ENCODE data around the gene LCNL1.

LCNL1 gene

GRCh38 chr9:136960212-136960937 is 22.4 kb upstream of the LCNL1 start:
- peak; percentile 75 for DNase-seq

- no peak for DNase-seq
These were observed 21.9 kb upstream of the LCNL1 start for GRCh38 chr9:136960938-136961275.

DNA sequence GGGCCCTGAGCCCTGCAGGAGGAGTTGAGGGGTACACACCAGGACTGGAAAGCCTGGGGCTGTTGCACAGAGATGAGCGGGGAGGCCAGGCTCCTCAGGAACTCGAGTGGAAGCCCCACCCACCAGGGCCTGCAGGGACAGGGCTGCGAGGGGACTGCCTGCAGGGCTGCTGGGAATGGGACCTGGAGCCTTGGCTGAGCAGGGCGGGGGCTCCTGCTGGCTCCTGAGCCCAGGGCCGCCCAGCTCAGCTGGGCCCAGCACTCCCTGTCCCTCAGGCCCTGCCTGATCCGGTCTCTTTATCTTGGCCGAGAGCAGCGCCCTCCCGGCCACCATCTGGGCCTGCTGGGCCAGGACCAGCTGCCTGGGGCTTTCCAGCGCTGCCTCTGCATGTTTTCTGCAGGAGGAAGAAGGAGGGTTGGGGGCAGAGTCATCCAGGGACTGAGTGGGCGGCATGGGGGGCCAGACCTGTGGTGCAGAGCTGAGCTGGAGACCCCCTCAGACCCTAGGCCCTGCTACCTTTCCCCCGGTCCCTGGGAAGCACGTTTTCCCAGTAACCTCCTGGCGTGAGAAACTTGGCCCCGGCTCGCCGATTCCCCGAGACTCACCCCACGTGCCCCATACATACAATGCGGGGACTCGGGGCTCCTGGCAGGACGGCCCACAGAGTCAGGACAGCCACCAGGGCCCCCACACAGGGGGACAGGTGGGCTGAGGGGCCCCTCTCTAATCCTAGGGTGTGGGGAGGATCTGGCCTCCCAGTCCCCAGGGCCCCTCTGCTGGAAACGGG is 21.3 kb upstream of the LCNL1 start:
- no peak for DNase-seq

GRCh38 chr9:136962163-136962562 is 20.6 kb upstream of the LCNL1 start:
- no peak for DNase-seq

DNA sequence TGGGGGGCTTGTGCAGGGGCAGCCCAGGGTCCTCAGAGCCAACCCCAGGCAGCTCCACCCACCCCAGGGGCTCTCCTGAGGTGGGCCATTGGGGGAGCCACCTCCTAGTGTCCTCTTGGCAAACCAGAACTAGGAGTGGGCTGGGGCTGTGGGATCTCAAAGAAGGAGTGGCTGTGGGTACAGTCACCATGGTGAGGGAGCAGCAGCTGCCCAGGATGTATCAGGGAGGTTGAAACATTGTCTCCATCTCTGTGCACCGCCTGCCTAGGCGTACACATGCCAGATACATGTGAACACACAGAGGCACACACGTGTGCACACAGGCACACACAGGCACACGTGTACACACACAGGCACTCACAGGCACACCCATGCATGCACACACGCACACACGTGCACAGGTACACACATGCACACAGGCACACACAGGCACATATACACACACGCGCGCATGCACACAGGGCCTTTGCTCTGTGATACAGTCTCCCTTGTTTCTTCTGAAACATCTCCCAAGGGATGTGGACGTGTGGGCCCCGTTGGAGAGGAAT is 20.0 kb upstream of the LCNL1 start:
- DNase-seq: no peak

DNA sequence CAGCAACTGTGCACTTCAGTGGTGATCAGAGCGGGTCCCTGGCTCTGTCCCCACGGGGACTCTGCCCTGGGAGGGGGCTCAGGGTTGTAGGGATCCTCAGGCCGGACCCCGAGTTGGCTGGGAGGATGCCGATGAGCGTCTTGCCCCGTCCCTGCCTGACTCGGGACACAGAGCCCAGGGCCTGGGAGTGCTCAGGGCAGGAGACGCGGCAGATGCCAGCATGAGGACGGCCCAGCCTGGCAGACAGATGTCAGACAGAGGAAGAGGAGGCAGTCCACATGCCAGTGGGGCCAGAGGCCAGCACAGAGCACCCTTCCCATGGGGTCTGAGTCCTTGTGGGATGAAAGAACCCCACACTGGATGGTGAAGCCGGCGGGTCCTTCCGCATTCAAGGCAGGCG is 19.5 kb upstream of the LCNL1 start:
- no peak for DNase-seq

DNA sequence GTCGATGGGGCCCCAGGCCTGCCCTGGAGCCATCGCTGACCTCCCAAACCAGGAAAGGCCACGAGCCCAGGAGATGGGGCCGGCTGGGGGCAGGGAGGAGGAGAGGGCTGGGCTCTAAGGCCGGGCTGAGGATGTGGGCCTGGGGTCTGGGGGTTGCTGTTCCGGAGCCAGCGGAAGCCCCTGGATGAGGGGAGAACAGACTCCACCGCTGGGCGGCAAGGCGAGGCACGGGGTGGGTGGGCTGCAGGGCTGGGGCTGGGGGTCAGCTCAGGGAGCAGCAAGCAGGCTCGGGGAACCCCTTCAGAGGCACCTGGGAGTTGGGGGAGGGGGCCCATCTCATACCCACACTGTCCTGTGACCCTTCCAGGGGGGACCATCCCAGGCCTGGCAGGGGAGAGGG is 19.0 kb upstream of the LCNL1 start:
- no peak for DNase-seq

DNA sequence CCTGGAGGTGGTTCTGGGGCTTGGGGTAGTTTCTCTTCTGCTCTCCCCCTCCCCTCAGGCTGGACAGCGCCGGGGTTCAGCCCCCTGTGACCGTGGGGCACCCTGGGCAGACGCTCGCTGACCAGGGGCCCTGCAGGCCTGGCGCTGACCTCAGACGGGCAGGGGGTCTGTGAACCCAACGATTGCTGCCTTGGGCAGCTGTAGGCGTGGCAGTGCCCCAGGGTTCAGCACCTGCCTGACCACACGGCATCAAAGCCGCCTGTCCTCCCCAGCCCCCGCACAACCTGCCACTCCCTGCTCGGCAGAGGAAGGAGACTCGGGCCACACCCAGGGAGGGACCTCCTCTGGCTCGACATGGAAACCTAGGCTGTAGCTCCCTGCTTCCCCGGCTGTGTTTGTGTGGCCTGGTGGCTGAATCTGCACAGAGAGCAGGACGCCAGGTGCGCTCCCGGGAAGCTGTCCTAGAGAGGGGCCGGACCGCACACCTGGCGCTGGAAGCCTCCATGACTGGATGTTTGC is 18.6 kb upstream of the LCNL1 start:
- no peak for DNase-seq

- no peak for DNase-seq
These were observed 17.9 kb upstream of the LCNL1 start for GRCh38 chr9:136964833-136965422.

DNA sequence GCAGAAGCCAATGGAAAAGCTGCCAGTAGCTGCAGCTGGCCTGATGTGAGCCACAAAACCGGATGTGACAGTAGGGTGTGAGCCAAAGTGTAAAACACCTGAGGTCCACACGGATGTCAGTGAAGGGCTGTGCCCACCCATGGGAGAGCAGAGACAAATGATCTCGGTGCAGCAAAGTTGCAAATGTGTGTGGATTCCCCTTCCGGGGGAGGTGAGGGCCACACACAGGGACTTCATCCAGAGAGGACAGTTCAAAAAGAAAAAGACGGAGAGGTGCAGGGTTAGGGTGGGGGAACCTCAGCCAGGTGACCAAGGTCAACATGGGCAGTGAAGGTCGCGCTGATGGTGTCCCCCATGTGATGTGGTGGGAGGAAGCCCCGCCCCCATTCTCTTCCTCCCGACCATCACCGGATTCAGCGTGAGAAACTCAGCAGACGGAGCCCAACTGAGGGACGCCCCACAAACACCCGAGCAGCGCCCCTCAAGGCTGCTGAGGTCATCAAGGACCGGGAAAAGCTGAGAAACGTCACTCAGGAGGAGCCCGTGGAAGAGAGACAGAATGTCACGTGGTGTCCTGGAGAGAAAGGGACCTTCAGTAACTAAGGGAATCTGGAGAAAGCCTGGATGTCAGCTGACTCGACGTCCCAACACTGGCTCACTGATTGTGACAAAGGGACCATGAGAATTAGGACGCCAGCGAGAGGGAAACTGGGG is 16.9 kb upstream of the LCNL1 start:
- peak; percentile 45 for DNase-seq

- DNase-seq: no peak
These were observed 14.3 kb upstream of the LCNL1 start for GRCh38 chr9:136968333-136969127.

DNA sequence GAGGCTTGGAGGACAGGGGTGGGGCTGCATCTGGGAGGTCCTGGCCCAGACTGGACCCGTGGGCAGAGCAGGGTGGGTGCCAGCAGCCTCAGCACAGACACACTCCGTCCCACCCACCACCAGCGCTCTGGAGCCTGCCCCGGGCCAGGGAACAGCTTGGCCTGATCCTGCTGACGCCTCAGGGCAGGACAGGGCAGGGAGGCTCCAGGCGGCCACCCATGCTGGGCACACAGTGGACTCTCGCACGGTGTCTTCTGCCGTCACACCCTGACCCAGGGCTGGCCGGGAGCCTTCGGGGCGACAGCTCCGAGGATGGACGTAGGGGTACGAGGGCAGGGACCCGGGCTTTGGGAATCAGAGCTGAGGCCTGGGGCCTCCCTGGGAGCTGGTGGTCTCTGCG is 13.6 kb upstream of the LCNL1 start:
- DNase-seq: no peak

- DNase-seq: no peak
These were observed 13.0 kb upstream of the LCNL1 start for GRCh38 chr9:136969774-136970173.

DNA sequence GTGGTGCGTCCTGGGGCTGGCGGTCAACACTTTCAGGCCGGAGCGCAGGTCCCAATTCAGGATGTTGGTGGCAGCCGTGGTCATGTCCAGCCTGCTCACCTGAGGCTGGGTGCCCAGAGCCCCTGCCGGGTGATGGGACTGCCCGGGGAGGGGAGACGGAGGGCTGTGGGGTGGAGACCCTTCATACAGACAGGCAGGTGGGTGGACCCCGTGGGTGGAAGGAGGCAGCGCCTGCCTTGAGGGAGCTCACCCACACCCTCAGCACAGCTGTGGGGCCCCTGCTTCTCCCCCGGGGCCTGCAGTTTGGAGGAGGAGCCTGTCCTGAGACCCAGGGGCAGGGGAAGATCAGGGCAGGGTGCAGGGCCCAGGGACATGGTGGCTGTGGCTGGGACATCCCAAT is 12.4 kb upstream of the LCNL1 start:
- DNase-seq: no peak

GRCh38 chr9:136971746-136972145 is 11.0 kb upstream of the LCNL1 start:
- no peak for DNase-seq

GRCh38 chr9:136972335-136972734 is 10.5 kb upstream of the LCNL1 start:
- DNase-seq: no peak

DNA sequence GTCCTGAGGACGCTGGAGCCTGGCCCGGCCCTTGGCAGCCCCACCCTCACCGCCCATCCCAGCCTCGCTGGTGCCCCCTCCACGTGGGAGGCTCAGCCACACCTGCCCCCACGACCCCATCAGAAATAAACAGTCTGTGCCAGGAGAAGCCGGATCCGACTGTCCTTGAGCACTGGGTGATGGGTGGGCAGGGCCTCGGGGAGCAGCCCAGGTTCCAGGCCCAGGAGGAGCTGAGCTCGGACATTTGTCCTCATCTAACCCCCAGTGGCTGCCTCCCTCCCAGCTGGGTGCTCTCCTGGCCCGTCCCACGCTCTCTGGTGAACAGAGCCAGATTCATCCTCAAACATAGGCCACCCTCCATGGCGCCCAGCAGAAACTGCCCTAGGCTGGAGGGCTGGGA is 10.1 kb upstream of the LCNL1 start:
- no peak for DNase-seq

DNA sequence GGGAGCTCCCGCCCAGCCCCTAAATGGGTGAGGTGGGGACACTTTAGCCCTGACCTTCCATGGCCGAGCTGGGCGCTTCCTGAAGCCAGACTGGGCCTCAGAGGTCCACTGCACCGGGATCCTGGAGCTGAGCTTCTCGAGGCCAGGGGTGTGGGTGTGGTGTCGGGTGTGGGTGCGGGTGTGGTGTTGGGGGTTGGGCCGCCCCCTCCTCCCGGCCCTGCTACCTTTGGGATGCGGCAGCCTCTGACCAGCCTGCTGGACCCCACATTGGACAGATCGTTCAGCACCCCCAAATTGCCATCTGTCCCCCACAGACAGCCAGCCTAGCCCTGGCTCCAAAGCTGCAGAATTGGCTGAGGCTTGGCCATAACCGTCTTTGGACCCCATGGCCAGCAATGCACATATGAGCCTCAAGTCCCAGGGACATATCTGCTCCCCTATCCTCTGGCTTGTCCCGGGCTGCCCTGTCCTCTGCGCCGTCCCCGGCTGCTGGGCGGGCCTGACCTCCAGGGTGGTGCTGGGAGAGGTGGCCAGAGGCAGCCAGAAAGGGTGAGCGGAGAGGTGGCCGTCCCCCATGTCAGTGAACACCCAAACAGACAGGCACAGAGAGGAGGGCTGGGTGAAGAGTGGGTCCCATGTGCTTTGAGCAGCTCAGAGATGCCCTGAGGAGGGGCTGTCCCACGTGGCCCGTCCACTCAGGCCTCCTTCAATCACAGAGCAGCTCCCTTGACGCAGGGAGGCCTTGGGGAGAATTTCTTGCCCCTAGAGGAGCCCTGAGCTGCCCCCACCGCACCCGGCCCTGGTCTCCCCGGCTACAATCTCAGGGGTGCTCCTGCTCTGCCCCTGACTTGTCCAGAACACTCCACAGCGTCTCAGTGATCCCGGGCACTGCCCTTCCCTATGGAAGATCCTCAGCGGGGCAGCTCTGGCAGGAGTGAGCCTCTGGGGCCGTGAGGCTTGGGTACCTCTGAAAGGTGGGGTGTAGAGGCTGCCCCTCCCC is 8.9 kb upstream of the LCNL1 start:
- DNase-seq: no peak

- no peak for DNase-seq
These were observed 7.8 kb upstream of the LCNL1 start for GRCh38 chr9:136974817-136975535.

DNA sequence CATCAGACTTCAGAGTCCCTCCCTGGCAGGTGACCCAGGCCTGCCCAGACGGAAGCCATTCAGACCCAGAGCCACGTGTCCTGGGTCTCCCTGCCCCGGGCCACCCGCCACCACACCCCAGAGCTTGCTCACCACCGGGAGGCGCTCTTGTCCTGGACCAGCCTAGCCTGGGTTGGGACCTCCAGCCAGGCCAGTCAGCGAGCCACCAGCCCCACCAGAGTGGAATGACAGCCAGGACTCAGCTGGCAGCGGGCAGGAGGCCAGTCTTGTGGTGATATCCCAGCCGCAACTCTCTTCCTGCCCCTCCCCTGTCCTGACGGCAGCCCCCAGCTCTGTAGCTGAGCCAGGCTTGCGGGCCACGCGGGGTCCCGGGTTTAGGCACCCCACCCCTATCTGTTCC is 7.1 kb upstream of the LCNL1 start:
- peak; percentile 38 for DNase-seq
